DMS153 treated with DMSO at 0.1 percent for 48 hours (cell line): Measurements from ENCODE around the gene FOXO3.
"Not testable (repeated sequence)": the region's sequence is repeated elsewhere in the genome, so short reads cannot be mapped to it uniquely, and the experiment has no call there.

Source experiments
- DNase-seq: peaks from one replicate; lab custom pipeline; 2025; ENCODE audit not compliant: unreplicated experiment; lab: John Stamatoyannopoulos, UW

Gene FOXO3

GRCh38 chr6:108560463-108561308, at the start of gene FOXO3:
TSS of gene FOXO3 (plus strand) at chr6:108560917. CDS start at chr6:108561209, 292 bp downstream.
- peak; percentile 70 for DNase-seq

- DNase-seq: peak; percentile 2
These were observed 41.8 kb upstream of the FOXO3 start for GRCh38 chr6:108518714-108519576.

- no peak for DNase-seq
These were observed 39.1 kb upstream of the FOXO3 start for GRCh38 chr6:108521616-108522107.

- no peak for DNase-seq
These were observed 37.0 kb upstream of the FOXO3 start for GRCh38 chr6:108523697-108524096.

- DNase-seq: no peak
These were observed 36.0 kb upstream of the FOXO3 start for GRCh38 chr6:108524528-108525248.

GRCh38 chr6:108526739-108527174, 34.0 kb upstream of the FOXO3 start:
- peak; percentile 22 for DNase-seq

- DNase-seq: no peak
These were observed 31.8 kb upstream of the FOXO3 start for GRCh38 chr6:108528878-108529277.

- no peak for DNase-seq
These were observed 29.4 kb upstream of the FOXO3 start for GRCh38 chr6:108531332-108531731.

- DNase-seq: no peak
These were observed 25.5 kb upstream of the FOXO3 start for GRCh38 chr6:108535114-108535742.

GRCh38 chr6:108535920-108536535, 24.7 kb upstream of the FOXO3 start:
- DNase-seq: not testable (repeated sequence)

GRCh38 chr6:108541843-108542759, 18.6 kb upstream of the FOXO3 start:
- DNase-seq: peak; percentile 86

- DNase-seq: no peak
These were observed 17.4 kb upstream of the FOXO3 start for GRCh38 chr6:108543175-108543940.

- DNase-seq: no peak
These were observed 16.1 kb upstream of the FOXO3 start for GRCh38 chr6:108544606-108545005.

- DNase-seq: no peak
These were observed 14.4 kb upstream of the FOXO3 start for GRCh38 chr6:108546079-108547049.

- DNase-seq: no peak
These were observed 11.5 kb upstream of the FOXO3 start for GRCh38 chr6:108549241-108549640.

- no peak for DNase-seq
These were observed 11.0 kb upstream of the FOXO3 start for GRCh38 chr6:108549741-108550140.

- no peak for DNase-seq
These were observed 10.5 kb upstream of the FOXO3 start for GRCh38 chr6:108550256-108550655.
